Fibroblast of skin of abdomen (primary cell): ENCODE measurements around the gene GPR4.

Experiments used
- DNase-seq: peaks from one replicate; pipeline ENCODE4 v3.0.0-alpha.2; 2013

GPR4 gene

DNA sequence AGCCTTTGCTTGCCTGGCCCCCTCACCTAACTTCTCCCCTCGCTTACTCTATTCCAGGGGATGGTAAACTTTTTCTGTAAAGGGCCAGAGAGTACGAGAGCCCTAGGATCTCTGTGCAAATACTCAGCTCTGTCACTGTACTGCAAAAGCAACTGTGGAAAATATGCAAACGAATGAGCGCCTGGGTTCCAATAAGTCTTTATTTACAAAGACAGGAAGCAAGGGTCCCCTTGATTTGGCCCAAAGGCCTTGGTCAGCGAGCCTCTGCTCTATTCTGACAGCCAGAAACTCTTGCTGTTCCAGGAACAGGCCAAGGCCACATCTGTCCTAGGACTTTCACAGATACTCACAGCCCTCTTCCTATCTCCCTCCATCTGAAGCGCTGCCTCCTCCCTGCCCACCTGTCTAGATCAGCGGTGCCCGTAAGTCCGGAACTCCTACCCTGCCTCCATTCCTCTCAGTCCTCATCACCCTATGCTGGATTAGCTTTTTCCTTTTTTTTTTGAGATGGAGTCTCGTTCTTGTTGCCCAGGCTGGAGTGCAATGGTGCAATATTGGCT, 54.7 kb downstream of the GPR4 start:
- DNase-seq = no peak

DNA sequence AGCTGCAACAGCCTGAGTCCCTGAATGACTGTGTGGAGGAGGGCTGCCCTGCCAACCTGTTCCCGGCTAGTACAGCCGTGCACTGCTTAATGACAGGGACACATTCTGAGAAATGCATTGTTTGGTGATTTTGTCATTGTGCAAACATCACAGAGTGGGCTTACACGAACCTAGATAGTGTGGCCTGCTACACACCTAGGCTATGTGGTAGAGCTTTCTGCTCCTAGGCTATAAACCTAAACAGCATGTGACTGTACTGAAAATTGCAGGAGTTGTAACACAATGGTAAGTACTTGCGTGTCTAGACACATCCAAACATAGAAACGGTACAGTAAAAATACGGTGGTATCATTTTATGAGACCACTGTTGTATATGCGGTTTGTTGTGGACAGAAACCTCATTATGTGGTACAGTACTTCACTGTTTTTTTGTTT, 59.8 kb downstream of the GPR4 start:
- DNase-seq = no peak
